Calu3 (cell line): ENCODE results near the gene FBXO33. TPM values are rescaled to one million over a fixed set of nuclear protein-coding genes. Genes with fewer than 3 reads are reported as not detected.

ENCODE experiments used
- BruUV-seq: library from RNA; stranded (reverse); fragments of 400-500 nt; replicated peaks from 2 replicates; lab custom pipeline; 2021; lab: Mats Ljungman, UMichigan
- CTCF ChIA-PET: fragments of 300-600 bp; sonication (Branson Sonifier 250); formaldehyde crosslinking; loops from one replicate; lab custom pipeline; 2022; ENCODE audit warnings: antibody characterized with exemption; lab: Charles Lee
- DNase-seq: peaks from one replicate; pipeline ENCODE4 v3.0.0; 2022
- H3K27ac Mint-ChIP-seq: one replicate; pipeline ENCODE4 v1.8.0; 2022; ENCODE audit warnings: mixed read lengths; ENCODE audit not compliant: unreplicated experiment
- H3K27me3 Mint-ChIP-seq: one replicate; pipeline ENCODE4 v1.8.0; 2022; ENCODE audit warnings: mixed read lengths; ENCODE audit not compliant: unreplicated experiment
- H3K36me3 Mint-ChIP-seq: one replicate; pipeline ENCODE4 v1.8.0; 2022; ENCODE audit warnings: mild to moderate bottlenecking, moderate library complexity, mixed read lengths; ENCODE audit not compliant: insufficient read depth, unreplicated experiment
- H3K4me1 Mint-ChIP-seq: one replicate; pipeline ENCODE4 v1.8.0; 2022; ENCODE audit warnings: mild to moderate bottlenecking, low read depth, mixed read lengths; ENCODE audit not compliant: unreplicated experiment
- H3K4me3 Mint-ChIP-seq: one replicate; pipeline ENCODE4 v1.8.0; 2022; ENCODE audit warnings: mild to moderate bottlenecking, low read depth, moderate library complexity, mixed read lengths; ENCODE audit not compliant: unreplicated experiment
- H3K9me3 Mint-ChIP-seq: one replicate; pipeline ENCODE4 v1.8.0; 2022; ENCODE audit warnings: low read depth, mixed read lengths; ENCODE audit not compliant: unreplicated experiment
- intact Hi-C: fragments of 100-400 bp; cut with micrococcal nuclease; formaldehyde crosslinking; loops from one replicate; pipeline ENCODE4 v1.10.0; 2022; ENCODE audit not compliant: unreplicated experiment
- total RNA-seq: library from RNA; stranded (reverse); gene quantifications from 2 replicates; pipeline ENCODE4 v1.2.3, GENCODE V29; 2022
- TF ChIP-seq, protein P1 (sequence below): fragments of 200-600 bp; IDR thresholded peaks from one replicate; pipeline ENCODE4 v1.8.0; 2022; ENCODE audit warnings: antibody characterized with exemption; ENCODE audit not compliant: unreplicated experiment

Gene FBXO33
- total RNA-seq, 1 experiment from 2014 or later: 8.6 TPM

DNA sequence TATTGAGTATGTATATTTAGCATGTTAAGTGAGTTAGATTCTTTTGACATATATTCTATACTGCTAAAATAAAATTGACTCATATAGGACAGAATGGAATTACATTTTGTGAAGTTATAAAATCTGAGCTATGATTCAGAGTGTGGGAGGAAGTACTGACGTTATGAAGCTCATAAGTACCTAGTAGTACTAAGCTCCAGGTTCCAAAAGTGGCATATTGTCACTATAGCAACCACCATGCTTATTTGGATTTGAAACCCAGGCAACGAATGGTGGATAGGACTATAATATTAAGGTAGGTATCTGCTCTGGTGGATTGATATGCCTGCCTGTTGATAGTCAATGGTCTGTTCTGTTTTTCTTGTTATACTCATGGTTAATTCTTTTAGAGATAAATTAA, 2.2 kb upstream of the FBXO33 start:
- Mint-ChIP-seq H3K27me3 (no peaks in the 10 kb centered on the region), H3K4me3 (no peak overlapping the region), H3K4me1 (peaks cover 15% of the 10 kb centered on the region), H3K27ac (no peak overlapping the region), H3K9me3 (no peaks in the 10 kb centered on the region), H3K36me3 (peaks cover 36% of the 10 kb centered on the region)
- no TSS peak for BruUV-seq
- DNase-seq: no peak
- TF ChIP-seq, protein P1, sequence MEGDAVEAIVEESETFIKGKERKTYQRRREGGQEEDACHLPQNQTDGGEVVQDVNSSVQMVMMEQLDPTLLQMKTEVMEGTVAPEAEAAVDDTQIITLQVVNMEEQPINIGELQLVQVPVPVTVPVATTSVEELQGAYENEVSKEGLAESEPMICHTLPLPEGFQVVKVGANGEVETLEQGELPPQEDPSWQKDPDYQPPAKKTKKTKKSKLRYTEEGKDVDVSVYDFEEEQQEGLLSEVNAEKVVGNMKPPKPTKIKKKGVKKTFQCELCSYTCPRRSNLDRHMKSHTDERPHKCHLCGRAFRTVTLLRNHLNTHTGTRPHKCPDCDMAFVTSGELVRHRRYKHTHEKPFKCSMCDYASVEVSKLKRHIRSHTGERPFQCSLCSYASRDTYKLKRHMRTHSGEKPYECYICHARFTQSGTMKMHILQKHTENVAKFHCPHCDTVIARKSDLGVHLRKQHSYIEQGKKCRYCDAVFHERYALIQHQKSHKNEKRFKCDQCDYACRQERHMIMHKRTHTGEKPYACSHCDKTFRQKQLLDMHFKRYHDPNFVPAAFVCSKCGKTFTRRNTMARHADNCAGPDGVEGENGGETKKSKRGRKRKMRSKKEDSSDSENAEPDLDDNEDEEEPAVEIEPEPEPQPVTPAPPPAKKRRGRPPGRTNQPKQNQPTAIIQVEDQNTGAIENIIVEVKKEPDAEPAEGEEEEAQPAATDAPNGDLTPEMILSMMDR: no peak
- CTCF ChIA-PET: no interaction called here
- intact Hi-C loops: loop anchor here (5.0 kb wide), 2 partner anchors 262 to 332 kb away; partner anchors contain the start of genes SEC23A and TRAPPC6B

DNA sequence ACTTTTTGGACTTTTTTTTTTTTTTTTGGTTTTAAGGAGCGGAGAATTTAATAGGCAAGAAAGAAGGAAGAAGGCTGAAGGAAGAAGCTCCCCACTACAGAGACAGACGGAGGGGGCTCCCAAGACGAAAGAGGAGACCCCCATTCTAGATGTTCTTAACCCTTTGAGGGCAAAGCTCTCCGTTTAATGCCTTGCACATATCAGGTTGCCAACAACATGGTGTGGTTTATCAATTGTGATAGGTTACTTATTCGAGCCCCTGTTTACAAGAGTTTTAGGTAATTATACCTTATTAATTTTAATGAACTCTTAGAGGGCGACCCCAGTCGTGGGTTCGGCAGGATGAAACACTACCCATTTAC, 1.2 kb upstream of the FBXO33 start:
- TF ChIP-seq, protein P1: no peak
- BruUV-seq: TSS peak; percentile 66
- H3K9me3 Mint-ChIP-seq: no peaks in the 10 kb centered on the region
- CTCF ChIA-PET: interaction anchor here (0.6 kb wide), 1 partner anchor 1630 kb away, joined by 3 read pairs; no protein-coding TSS in a partner anchor
- H3K27me3 Mint-ChIP-seq: no peaks in the 10 kb centered on the region
- peaks cover 18% of the 10 kb centered on the region for H3K4me1 Mint-ChIP-seq
- intact Hi-C loops: loop anchor here (5.0 kb wide), 2 partner anchors 261 to 331 kb away; partner anchors contain the start of genes SEC23A and TRAPPC6B
- no peak for DNase-seq
- H3K36me3 Mint-ChIP-seq: peaks cover 36% of the 10 kb centered on the region
- peak overlapping the region; percentile 94 for H3K4me3 Mint-ChIP-seq
- peak overlapping the region; percentile 100 for H3K27ac Mint-ChIP-seq

DNA sequence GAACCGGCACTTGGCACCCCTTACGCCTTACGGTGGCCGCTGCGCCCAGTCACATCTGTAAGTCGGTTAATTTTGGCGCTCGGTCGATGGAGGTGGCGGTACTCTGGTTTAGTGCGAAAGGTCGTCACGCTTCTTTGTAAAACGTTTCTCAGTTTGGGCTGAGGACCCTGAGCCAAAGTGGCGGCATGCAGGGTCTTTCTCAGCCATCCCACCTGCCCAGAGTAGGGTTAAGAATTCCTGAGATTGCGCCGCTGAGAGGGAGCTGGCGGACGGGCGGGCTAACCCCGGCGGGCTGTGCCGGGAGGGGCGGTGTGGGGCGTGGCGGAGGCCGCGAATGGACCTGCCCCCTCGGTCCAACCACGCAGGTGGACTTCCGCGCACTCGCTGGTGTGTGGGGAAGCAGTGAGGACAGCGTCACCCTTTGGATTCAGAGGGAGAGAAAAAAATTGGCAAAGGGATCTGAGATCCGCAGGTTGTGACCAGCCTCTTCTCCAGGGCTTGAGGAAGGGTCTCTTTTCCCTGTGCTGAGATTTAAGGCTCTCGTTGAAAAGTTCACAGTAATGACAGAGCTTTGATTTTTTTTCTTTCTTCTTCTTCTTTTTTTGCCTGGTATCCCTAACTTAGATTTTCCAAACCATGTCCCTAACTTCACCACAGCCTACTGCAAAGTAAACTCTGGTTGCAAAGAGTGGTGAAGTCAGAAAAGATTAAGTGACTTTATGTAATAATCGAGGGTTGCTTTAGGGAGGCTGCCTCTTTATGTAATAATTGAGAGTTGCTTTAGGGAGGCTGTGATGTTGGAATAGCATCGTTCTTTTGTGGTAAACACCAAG, 602 bp upstream of the FBXO33 start:
- Mint-ChIP-seq H3K4me3 (peak overlapping the region; percentile 94), H3K9me3 (no peaks in the 10 kb centered on the region), H3K4me1 (peaks cover 18% of the 10 kb centered on the region), H3K27ac (peak overlapping the region; percentile 100), H3K36me3 (peaks cover 36% of the 10 kb centered on the region), H3K27me3 (no peaks in the 10 kb centered on the region)
- CTCF ChIA-PET: interaction anchor here (0.6 to 1.3 kb wide), 3 partner anchors 9 to 1629 kb away, joined by 3 to 9 read pairs (median 4); no protein-coding TSS in a partner anchor
- intact Hi-C loops: loop anchor here (5.0 kb wide), 2 partner anchors 261 to 331 kb away; partner anchors contain the start of genes SEC23A and TRAPPC6B
- TF ChIP-seq, protein P1: no peak
- no TSS peak for BruUV-seq
- DNase-seq: peak; percentile 95

DNA sequence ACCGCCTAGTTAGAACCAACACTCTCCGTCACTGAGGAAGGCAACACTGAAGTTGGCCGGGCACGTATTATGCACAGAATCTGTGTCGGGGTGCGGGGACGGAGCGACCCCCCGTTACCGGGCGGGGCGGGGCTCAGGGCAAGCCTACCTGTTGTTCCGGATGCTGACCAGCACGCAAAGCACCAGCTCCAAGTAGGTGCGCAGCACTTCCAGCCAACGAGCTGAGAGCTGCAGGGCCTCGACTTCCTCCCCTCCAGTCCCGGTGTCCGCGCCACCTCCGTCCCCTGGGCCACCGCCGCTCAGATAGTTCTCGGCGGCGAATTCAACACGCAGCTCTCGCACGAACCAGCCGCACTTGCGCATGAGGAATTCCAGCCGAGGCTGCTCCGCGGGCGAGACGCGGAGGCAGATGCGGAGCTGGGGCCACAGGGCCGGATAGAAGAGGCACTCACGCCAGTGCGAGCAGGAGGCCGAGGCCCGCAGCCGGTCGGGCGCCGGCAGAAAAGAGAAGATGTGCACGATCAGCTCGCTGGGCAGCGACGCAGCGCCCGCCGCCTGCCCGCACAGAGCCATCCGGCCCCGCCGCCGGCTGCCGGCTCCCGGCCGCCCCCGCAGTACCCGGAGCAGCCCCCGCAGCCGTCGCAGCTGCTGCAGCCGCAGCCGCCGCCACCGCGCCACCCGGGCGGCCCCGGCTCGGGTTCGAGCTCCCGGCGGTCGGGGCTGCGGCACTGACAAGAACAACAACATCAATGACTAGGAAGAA, 636 bp downstream of the FBXO33 start:
- Mint-ChIP-seq H3K27me3 (no peaks in the 10 kb centered on the region), H3K27ac (peak overlapping the region; percentile 100), H3K4me1 (peaks cover 24% of the 10 kb centered on the region), H3K9me3 (no peaks in the 10 kb centered on the region), H3K4me3 (peak overlapping the region; percentile 94), H3K36me3 (peaks cover 36% of the 10 kb centered on the region)
- TF ChIP-seq, protein P1: no peak
- CTCF ChIA-PET: interaction anchor here (0.7 to 1.3 kb wide), 2 partner anchors 10 to 129 kb away, joined by 4 to 9 read pairs; no protein-coding TSS in a partner anchor
- BruUV-seq: no TSS peak
- intact Hi-C loops: loop anchor here (5.0 kb wide), 2 partner anchors 259 to 329 kb away; partner anchors contain the start of genes SEC23A and TRAPPC6B
- DNase-seq: peak; percentile 56
